HG02840 (cell line): ENCODE data around the gene TDRD10.

Experiments used
- ATAC-seq: cut with Tn5 transposase; IDR thresholded peaks from one replicate; pipeline ENCODE4 v1.9.1; 2021; ENCODE audit warnings: mild to moderate bottlenecking, moderate library complexity, moderate number of reproducible peaks; ENCODE audit not compliant: unreplicated experiment, low FRiP score

Gene TDRD10

GRCh38 chr1:154502066-154502743, at the start of gene TDRD10, which contains the start of gene SHE:
Gene TDRD10, plus strand, starts transcription at chr1:154502219. Its CDS starts 4,685 bp downstream, at chr1:154506904.
Gene SHE, minus strand, starts transcription at chr1:154502412. Its CDS starts 386 bp downstream, at chr1:154502026.
- ATAC-seq = no peak

- ATAC-seq = no peak
Measured at GRCh38 chr1:154453161-154453560, 48.9 kb upstream of the TDRD10 start.

- ATAC-seq = no peak
Measured at GRCh38 chr1:154453574-154454352, 48.3 kb upstream of the TDRD10 start.

GRCh38 chr1:154454386-154455120, 47.5 kb upstream of the TDRD10 start:
- ATAC-seq = no peak

GRCh38 chr1:154456631-154457030, 45.4 kb upstream of the TDRD10 start:
- ATAC-seq = no peak

- no peak for ATAC-seq
Measured at GRCh38 chr1:154459080-154459479, 42.9 kb upstream of the TDRD10 start.

GRCh38 chr1:154460695-154461260, 41.2 kb upstream of the TDRD10 start:
- no peak for ATAC-seq

GRCh38 chr1:154463512-154463990, 38.5 kb upstream of the TDRD10 start:
- ATAC-seq = no peak

- ATAC-seq = no peak
Measured at GRCh38 chr1:154465621-154466195, 36.3 kb upstream of the TDRD10 start.

- no peak for ATAC-seq
Measured at GRCh38 chr1:154466206-154466605, 35.8 kb upstream of the TDRD10 start.

GRCh38 chr1:154466921-154467417, 35.0 kb upstream of the TDRD10 start:
- ATAC-seq = no peak

GRCh38 chr1:154467434-154468102, 34.5 kb upstream of the TDRD10 start:
- ATAC-seq = no peak

- ATAC-seq = no peak
Measured at GRCh38 chr1:154468535-154469250, 33.3 kb upstream of the TDRD10 start.

- ATAC-seq = no peak
Measured at GRCh38 chr1:154469844-154470560, 32.0 kb upstream of the TDRD10 start.

- ATAC-seq = no peak
Measured at GRCh38 chr1:154471304-154471703, 30.7 kb upstream of the TDRD10 start.

- no peak for ATAC-seq
Measured at GRCh38 chr1:154474802-154475201, 27.2 kb upstream of the TDRD10 start.

- no peak for ATAC-seq
Measured at GRCh38 chr1:154476791-154477190, 25.2 kb upstream of the TDRD10 start.

- ATAC-seq = no peak
Measured at GRCh38 chr1:154478013-154478412, 24.0 kb upstream of the TDRD10 start.
